Immature natural killer cell (primary cell): ENCODE data around the gene FGF14. TPM values are rescaled to one million over a fixed set of nuclear protein-coding genes. Genes with fewer than 3 reads are reported as not detected.

Experiments used
- DNase-seq, 3 donors: peaks; one replicate each; pipeline ENCODE4 v3.0.0; 2022; ENCODE audit warnings: mixed read lengths in 1 of 3
- H3K27ac Mint-ChIP-seq, 6 donors: one replicate each; pipeline ENCODE4 v1.8.0; 2020; ENCODE audit warnings: mixed read lengths in 6 of 6, mild to moderate bottlenecking in 5 of 6, inconsistent platforms in 4 of 6, moderate library complexity in 3 of 6
- H3K27me3 Mint-ChIP-seq, 3 donors: one replicate each; pipeline ENCODE4 v1.8.0; 2020 to 2021; ENCODE audit warnings: low read depth in 3 of 3, mild to moderate bottlenecking in 3 of 3, mixed read lengths in 3 of 3, moderate library complexity in 3 of 3, inconsistent platforms in 1 of 3
- H3K36me3 Mint-ChIP-seq, 3 donors: one replicate each; pipeline ENCODE4 v1.8.0; 2020; ENCODE audit warnings: mixed read lengths in 3 of 3, inconsistent platforms in 2 of 3, mild to moderate bottlenecking in 2 of 3
- H3K4me1 Mint-ChIP-seq, 2 donors: one replicate each; pipeline ENCODE4 v1.8.0; 2020; ENCODE audit warnings: inconsistent platforms in 2 of 2, mild to moderate bottlenecking in 2 of 2, mixed read lengths in 2 of 2, moderate library complexity in 1 of 2
- H3K4me3 Mint-ChIP-seq, 5 donors: one replicate each; pipeline ENCODE4 v1.8.0; 2020; ENCODE audit warnings: mild to moderate bottlenecking in 5 of 5, mixed read lengths in 5 of 5, inconsistent platforms in 3 of 5, moderate library complexity in 3 of 5
- H3K9me3 Mint-ChIP-seq, 6 donors: one replicate each; pipeline ENCODE4 v1.8.0; 2020; ENCODE audit warnings: mild to moderate bottlenecking in 6 of 6, mixed read lengths in 6 of 6, inconsistent platforms in 4 of 6, moderate library complexity in 3 of 6
- polyA plus RNA-seq, 3 donors: library from polyadenylated mRNA; unstranded; fragments of 300-500 nt; fragmentation: Illumina TruSeq; gene quantifications; one replicate each; pipeline ENCODE4 v1.2.3, GENCODE V29; 2021

FGF14 gene
- polyA plus RNA-seq, 3 donors from 2014 or later, result not detected

GRCh38 chr13:102212729-102213128 lies 189.1 kb downstream of the FGF14 start:
- H3K27me3 Mint-ChIP-seq, result peaks cover 0 to 2% (median 2%) of the 10 kb centered on the region in 3 donors
- no peaks in the 10 kb centered on the region for H3K36me3 Mint-ChIP-seq
- H3K4me3 Mint-ChIP-seq, result no peak overlapping the region
- no peak overlapping the region for H3K27ac Mint-ChIP-seq
- H3K4me1 Mint-ChIP-seq, result no peaks in the 10 kb centered on the region
- no peak for DNase-seq
- peaks cover 0 to 4% (median 0%) of the 10 kb centered on the region in 6 donors for H3K9me3 Mint-ChIP-seq

DNA sequence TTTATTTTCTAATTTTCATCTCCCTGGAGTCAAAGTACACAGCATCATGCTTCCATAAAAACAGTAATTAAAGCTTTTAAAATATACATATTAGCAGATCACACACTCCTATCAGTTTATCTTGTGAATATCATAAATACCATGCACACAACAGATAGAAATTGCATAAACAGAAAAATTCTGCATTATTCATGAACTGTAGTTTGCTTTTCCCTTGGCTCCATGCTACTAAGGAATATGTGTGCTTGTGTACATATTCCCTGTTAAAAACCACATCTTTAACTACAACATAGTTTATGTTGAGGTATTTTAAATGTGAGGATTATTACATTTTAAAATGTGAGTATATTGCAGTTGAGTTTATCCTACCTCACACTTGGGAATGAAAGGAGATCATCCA lies 193.5 kb downstream of the FGF14 start:
- Mint-ChIP-seq H3K27me3 (peaks cover 0 to 3% (median 2%) of the 10 kb centered on the region in 3 donors), H3K4me1 (no peaks in the 10 kb centered on the region), H3K27ac (no peak overlapping the region), H3K36me3 (peaks cover 0 to 3% (median 0%) of the 10 kb centered on the region in 3 donors), H3K4me3 (no peak overlapping the region), H3K9me3 (peaks cover 0 to 4% (median 0%) of the 10 kb centered on the region in 6 donors)
- no peak for DNase-seq

GRCh38 chr13:102207680-102208342 lies 194.0 kb downstream of the FGF14 start:
- no peak for DNase-seq
- H3K27ac Mint-ChIP-seq, result no peak overlapping the region
- peaks cover 0 to 3% (median 0%) of the 10 kb centered on the region in 3 donors for H3K36me3 Mint-ChIP-seq
- peaks cover 0 to 4% (median 0%) of the 10 kb centered on the region in 6 donors for H3K9me3 Mint-ChIP-seq
- no peak overlapping the region for H3K4me3 Mint-ChIP-seq
- no peaks in the 10 kb centered on the region for H3K4me1 Mint-ChIP-seq
- peaks cover 0 to 3% (median 2%) of the 10 kb centered on the region in 3 donors for H3K27me3 Mint-ChIP-seq

DNA sequence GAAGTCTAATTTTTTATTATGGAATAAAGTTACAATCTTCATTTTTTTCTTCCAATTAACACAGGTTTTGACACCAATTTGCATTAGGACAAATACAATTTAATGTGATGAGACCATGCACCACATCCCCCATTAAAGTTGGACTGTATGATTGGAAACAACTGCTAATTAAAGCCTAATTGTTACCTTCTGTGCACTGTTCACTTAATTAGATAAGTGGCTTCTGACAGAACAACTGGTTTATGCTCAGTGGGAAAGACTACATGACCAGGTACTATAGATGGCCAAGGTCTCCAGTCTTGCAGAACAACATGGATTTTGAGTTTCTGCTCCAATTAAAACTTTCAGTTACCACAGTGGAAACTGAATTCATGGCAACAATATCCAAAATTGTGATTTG lies 198.1 kb downstream of the FGF14 start:
- no peak overlapping the region for H3K27ac Mint-ChIP-seq
- H3K4me3 Mint-ChIP-seq, result no peak overlapping the region
- no peaks in the 10 kb centered on the region for H3K4me1 Mint-ChIP-seq
- peaks cover 0 to 4% (median 0%) of the 10 kb centered on the region in 6 donors for H3K9me3 Mint-ChIP-seq
- no peak for DNase-seq
- H3K27me3 Mint-ChIP-seq, result peaks cover 0 to 5% (median 2%) of the 10 kb centered on the region in 3 donors
- H3K36me3 Mint-ChIP-seq, result peaks cover 0 to 3% (median 0%) of the 10 kb centered on the region in 3 donors

GRCh38 chr13:102198418-102199311 lies 203.2 kb downstream of the FGF14 start:
- Mint-ChIP-seq H3K27me3 (peaks cover 0 to 3% (median 2%) of the 10 kb centered on the region in 3 donors), H3K9me3 (peaks cover 0 to 4% (median 0%) of the 10 kb centered on the region in 6 donors), H3K4me3 (no peak overlapping the region), H3K4me1 (no peaks in the 10 kb centered on the region), H3K36me3 (no peaks in the 10 kb centered on the region), H3K27ac (no peak overlapping the region)
- no peak for DNase-seq

DNA sequence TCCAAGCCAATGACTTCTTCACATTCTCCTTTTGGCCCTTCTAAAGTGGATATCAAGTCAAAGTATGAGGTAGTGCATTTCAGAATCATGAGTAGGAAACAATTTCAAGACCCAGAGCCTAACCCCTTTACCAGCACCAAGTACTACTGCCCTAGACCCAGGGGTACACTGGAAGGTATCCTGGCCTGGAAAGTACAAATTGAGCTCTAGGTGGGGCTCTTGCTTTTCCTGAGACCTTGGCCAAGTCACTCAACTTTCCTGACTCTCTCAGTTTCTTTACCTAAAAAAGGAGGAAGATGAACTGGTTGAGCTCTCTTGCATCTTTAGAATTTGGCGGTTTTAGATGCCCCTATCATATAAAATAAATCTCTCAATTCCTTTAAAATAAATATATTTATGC lies 204.7 kb downstream of the FGF14 start:
- Mint-ChIP-seq H3K36me3 (no peaks in the 10 kb centered on the region), H3K4me3 (no peak overlapping the region), H3K27ac (no peak overlapping the region), H3K27me3 (peaks cover 0 to 4% (median 3%) of the 10 kb centered on the region in 3 donors), H3K4me1 (no peaks in the 10 kb centered on the region), H3K9me3 (peaks cover 0 to 5% (median under 1%) of the 10 kb centered on the region in 6 donors)
- DNase-seq, result no peak

DNA sequence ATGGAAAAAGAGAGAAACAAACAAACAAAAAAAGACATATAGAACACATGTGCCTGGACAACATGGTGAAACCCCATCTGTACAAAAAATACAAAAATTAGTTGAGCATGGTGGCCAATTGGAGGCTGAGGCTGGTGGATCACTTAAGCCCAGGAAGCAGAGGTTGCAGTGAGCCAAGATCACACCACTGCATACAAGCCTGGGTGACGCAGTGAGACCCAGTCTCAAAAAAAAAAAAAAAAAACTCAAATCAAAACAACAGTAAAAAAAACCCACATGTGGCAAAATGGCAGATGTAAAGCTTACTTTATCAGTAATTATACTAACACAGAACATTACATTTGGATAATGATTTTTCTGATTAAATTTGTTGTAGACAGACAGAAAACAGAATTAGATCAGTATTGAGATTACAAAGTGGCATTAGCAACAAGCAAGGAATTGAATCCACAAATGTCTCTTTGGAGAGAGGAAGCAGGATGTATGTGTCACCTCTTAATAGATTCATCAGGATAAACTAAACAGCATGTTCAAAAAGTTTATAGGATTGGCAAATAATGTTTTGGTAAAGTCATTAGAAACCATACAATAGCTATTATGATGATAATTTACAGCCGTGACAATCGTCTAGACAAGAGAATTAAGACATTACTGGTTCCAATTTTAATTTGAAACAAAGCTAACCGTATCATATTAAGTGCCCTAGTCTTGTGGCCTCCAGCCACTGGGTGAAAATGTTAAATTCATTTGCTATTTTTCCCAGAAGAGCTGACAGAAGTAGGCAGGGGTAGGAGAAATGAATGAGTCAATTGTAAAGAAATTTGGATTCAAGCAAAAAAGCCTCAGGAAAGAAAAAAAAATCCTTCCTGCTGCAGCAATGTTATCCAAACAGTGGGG lies 206.0 kb downstream of the FGF14 start:
- Mint-ChIP-seq H3K27me3 (peaks cover 0 to 4% (median 3%) of the 10 kb centered on the region in 3 donors), H3K4me1 (no peaks in the 10 kb centered on the region), H3K27ac (no peak overlapping the region), H3K4me3 (no peak overlapping the region), H3K9me3 (peaks cover 0 to 6% (median 2%) of the 10 kb centered on the region in 6 donors), H3K36me3 (no peaks in the 10 kb centered on the region)
- no peak for DNase-seq

DNA sequence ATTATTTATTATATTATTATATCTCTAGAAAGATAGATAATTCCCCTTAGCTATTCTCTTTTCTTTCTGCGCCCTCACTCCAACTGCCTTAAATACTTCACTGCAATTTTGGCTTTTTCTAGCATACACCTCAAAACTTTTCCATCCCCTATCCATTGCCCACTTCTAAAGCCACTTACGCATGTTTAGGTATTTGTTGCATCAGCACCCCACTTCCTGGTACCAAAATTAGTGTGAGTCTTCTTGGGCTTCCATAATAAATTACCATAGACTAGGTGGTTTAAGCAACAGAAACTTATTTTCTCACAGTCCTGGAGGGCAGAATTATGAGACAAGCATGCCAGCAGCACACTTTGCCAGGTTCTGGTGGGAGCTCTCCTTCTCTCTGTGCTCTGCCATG lies 209.0 kb downstream of the FGF14 start:
- no peak for DNase-seq
- Mint-ChIP-seq H3K36me3 (no peaks in the 10 kb centered on the region), H3K4me3 (no peak overlapping the region), H3K27me3 (peaks cover 0 to 3% (median 2%) of the 10 kb centered on the region in 3 donors), H3K27ac (no peak overlapping the region), H3K9me3 (peaks cover 0 to 10% (median 4%) of the 10 kb centered on the region in 6 donors), H3K4me1 (no peaks in the 10 kb centered on the region)

DNA sequence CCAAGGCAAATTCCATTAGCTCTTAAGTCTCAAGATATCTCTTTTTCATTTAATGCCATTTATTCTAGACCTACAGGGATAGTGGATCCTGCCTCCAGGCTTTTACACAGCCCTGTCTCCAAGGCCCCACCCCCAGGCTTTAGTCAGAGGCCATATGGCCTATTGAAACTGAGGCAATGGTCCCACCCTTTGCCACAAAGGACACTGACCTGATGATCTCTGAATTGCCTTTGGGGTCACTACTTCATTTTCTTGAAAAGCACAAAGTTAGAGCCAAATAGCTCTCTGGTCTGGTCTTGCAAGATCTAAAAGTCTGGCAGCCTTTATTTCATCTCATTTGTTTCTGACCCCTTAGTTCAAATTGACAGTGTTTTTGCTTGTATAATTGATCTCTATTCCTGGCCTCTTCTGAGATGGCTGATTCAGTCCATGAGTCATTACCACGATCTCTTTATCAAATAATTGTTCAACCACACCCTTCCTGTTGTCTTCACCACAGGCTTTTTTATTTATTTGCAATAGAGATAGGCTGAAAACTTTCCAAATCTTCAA lies 209.8 kb downstream of the FGF14 start:
- no peak overlapping the region for H3K4me3 Mint-ChIP-seq
- no peaks in the 10 kb centered on the region for H3K4me1 Mint-ChIP-seq
- H3K36me3 Mint-ChIP-seq, result no peaks in the 10 kb centered on the region
- H3K27me3 Mint-ChIP-seq, result peaks cover 0 to 4% (median 2%) of the 10 kb centered on the region in 3 donors
- DNase-seq, result no peak
- no peak overlapping the region for H3K27ac Mint-ChIP-seq
- H3K9me3 Mint-ChIP-seq, result peaks cover 0 to 10% (median 4%) of the 10 kb centered on the region in 6 donors

- H3K4me1 Mint-ChIP-seq, result no peaks in the 10 kb centered on the region
- H3K4me3 Mint-ChIP-seq, result no peak overlapping the region
- DNase-seq, result no peak
- H3K27me3 Mint-ChIP-seq, result peaks cover 0 to 5% (median 2%) of the 10 kb centered on the region in 3 donors
- no peak overlapping the region for H3K27ac Mint-ChIP-seq
- H3K36me3 Mint-ChIP-seq, result no peaks in the 10 kb centered on the region
- peaks cover 0 to 10% (median 4%) of the 10 kb centered on the region in 6 donors for H3K9me3 Mint-ChIP-seq
Measured at GRCh38 chr13:102190930-102191329, 210.9 kb downstream of the FGF14 start.

- no peaks in the 10 kb centered on the region for H3K36me3 Mint-ChIP-seq
- no peak for DNase-seq
- peaks cover 0 to 11% (median 4%) of the 10 kb centered on the region in 6 donors for H3K9me3 Mint-ChIP-seq
- H3K4me3 Mint-ChIP-seq, result no peak overlapping the region
- H3K27ac Mint-ChIP-seq, result no peak overlapping the region
- H3K27me3 Mint-ChIP-seq, result peaks cover 0 to 5% (median under 1%) of the 10 kb centered on the region in 3 donors
- no peaks in the 10 kb centered on the region for H3K4me1 Mint-ChIP-seq
Measured at GRCh38 chr13:102187313-102187712, 214.5 kb downstream of the FGF14 start.

DNA sequence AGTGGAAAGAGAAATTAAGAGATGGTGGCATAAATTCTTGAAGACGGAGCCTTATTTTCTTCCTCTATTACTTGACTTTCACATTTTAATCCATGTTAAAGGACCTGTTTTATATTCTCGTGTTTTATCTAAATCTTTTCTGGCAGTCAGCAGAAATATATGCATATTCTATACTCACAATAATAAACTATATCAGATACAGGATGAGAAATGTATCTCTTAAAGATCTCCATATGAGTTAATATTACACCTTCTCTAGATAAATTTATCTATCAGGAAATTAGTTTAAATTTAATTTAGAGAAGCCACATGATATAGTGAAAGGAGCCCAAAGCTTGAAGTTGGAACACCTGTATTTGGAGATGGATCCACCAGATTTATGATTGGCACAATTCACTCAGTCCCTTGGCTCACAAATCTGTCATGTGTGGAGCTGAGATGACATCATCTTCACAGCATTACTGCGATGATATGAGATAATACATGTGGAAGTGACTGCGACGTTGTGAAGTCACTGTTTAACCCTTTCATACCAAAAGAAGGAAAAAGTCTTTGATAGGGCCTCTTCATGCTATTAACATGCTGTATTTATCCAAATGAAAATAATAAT lies 216.4 kb downstream of the FGF14 start:
- Mint-ChIP-seq H3K4me1 (no peaks in the 10 kb centered on the region), H3K27me3 (peaks cover 0 to 5% (median 0%) of the 10 kb centered on the region in 3 donors), H3K9me3 (peaks cover 0 to 6% (median 3%) of the 10 kb centered on the region in 6 donors), H3K27ac (no peak overlapping the region), H3K4me3 (no peak overlapping the region), H3K36me3 (no peaks in the 10 kb centered on the region)
- DNase-seq, result no peak
